Stimulated activated CD4-positive, alpha-beta T cell treated with anti-CD3 and anti-CD28 coated beads, Interleukin-1b, Interleukin-23, amount 100 ng/mL, for 1 hour (primary cell): ENCODE data around the gene REXO2.

ENCODE experiments used
- DNase-seq, 2 donors: peaks; one replicate each; pipeline ENCODE4 v3.0.0-alpha.2; 2020; ENCODE audit warnings: low read depth in 2 of 2

The REXO2 gene

GRCh38 chr11:114439229-114440120, at the start of gene REXO2:
TSS of gene REXO2 (plus strand) at chr11:114439467. CDS start at chr11:114439529, 62 bp downstream.
- peak; percentile 80 to 83 for DNase-seq

- no peak for DNase-seq
These were observed 46.3 kb upstream of the REXO2 start for GRCh38 chr11:114392735-114393667.

- DNase-seq = no peak
These were observed 43.5 kb upstream of the REXO2 start for GRCh38 chr11:114395736-114396135.

GRCh38 chr11:114396916-114397315, 42.4 kb upstream of the REXO2 start:
- no peak for DNase-seq

- DNase-seq = no peak
These were observed 41.8 kb upstream of the REXO2 start for GRCh38 chr11:114397349-114397982.

GRCh38 chr11:114398303-114398920, 40.9 kb upstream of the REXO2 start:
- DNase-seq = no peak

- no peak for DNase-seq
These were observed 39.6 kb upstream of the REXO2 start for GRCh38 chr11:114399490-114400215.

- peak; percentile 93 to 95 for DNase-seq
These were observed 38.9 kb upstream of the REXO2 start, which contains the start of the genes C11orf71 and RBM7 for GRCh38 chr11:114400216-114400914. TSS of gene C11orf71 (minus strand) at chr11:114400511. CDS start at chr11:114400331, 180 bp downstream. TSS of gene RBM7 (plus strand) at chr11:114400666. CDS start at chr11:114400672, 6 bp downstream.

GRCh38 chr11:114400915-114401223, 38.4 kb upstream of the REXO2 start:
- no peak for DNase-seq

GRCh38 chr11:114401311-114401710, 38.0 kb upstream of the REXO2 start:
- DNase-seq = no peak

- DNase-seq = no peak
These were observed 26.3 kb upstream of the REXO2 start for GRCh38 chr11:114412946-114413345.

- no peak for DNase-seq
These were observed 25.3 kb upstream of the REXO2 start for GRCh38 chr11:114413958-114414357.

- no peak for DNase-seq
These were observed 22.8 kb upstream of the REXO2 start for GRCh38 chr11:114416441-114416961.

- no peak for DNase-seq
These were observed 13.0 kb upstream of the REXO2 start for GRCh38 chr11:114426280-114426679.

GRCh38 chr11:114430290-114430689, 9.0 kb upstream of the REXO2 start:
- no peak for DNase-seq

GRCh38 chr11:114432893-114433292, 6.4 kb upstream of the REXO2 start:
- DNase-seq = no peak

GRCh38 chr11:114433376-114433775, 5.9 kb upstream of the REXO2 start:
- no peak for DNase-seq

GRCh38 chr11:114438303-114438702, 964 bp upstream of the REXO2 start:
- DNase-seq = no peak

- no peak for DNase-seq
These were observed 1.0 kb downstream of the REXO2 start for GRCh38 chr11:114440121-114440860.
